Stimulated activated CD4-positive, alpha-beta T cell treated with anti-CD3 and anti-CD28 coated beads, TNF-alpha, amount 100 ng/mL, for 48 hours (primary cell): ENCODE data around the gene RAB37.

ENCODE experiments used
- DNase-seq, 3 donors: peaks; one replicate each; pipeline ENCODE4 v3.0.0-alpha.2; 2020; ENCODE audit warnings: low read depth in 3 of 3

The RAB37 gene

DNA sequence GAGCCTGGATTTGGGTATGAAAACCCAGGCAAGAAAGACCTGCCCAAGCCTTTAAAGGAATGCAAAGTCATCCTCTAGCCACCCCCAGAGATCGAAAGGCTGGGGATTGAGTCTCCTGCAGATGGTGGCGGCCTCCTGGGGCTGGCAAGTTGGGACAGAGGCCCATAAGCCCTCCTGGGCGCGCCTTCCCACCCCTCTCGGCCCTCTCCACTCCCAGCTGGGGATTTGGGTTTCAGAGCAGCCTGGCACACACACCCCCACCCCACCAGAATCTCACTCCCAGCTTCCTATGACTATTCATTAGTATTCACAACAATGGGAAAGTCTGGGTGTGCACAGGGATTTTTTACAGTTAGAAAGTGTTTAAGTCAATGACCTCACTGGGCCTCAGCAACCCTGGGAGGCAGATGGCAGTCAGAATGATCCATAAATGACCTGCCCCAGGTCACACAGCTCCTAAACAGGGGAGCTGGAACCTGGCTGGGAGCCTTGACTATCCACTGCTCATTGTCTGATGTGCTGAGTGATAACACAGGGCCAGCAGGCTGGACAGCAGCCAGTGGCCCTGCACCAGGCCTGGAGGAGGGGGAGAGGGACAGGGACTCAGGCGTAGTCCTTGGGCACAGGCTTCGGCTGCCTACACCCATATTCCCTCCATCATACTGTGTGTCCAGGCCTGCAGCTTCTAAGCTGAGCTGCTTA, 23.5 kb downstream of the RAB37 start:
- DNase-seq = no peak

DNA sequence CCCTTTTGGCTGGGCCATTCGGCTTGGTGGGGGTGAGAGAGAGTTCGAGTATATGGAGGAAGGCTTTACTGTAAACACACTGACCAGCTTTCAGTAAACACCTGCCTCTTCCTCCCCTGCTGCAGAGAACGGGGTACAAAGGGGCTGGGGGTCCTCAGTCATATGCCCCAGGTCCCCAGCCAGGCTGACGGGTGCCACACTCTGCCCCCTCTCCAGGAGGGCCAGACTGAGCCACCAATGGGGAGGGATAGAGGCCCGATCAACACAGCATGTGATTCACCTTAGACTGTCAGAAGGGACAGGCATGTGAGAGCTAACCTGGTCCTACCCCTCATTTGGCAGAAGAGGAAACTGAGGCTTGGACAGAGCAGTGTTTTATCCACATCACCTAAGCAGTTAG, 24.4 kb downstream of the RAB37 start:
- no peak for DNase-seq

DNA sequence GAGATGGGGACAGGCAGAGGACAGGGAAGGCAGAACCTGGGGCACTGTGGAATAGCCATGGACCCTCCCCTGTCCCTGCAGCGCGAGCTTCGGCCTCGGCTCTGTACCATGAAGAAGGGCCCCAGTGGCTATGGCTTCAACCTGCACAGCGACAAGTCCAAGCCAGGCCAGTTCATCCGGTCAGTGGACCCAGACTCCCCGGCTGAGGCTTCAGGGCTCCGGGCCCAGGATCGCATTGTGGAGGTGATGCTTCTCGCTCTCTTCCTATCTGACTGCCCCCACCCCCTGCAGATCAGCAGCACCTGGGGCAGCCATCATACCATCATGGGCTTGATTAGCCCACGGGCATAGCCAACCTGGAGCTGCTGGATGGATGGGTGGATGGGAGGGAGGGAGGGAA, 24.9 kb downstream of the RAB37 start:
- DNase-seq = no peak

DNA sequence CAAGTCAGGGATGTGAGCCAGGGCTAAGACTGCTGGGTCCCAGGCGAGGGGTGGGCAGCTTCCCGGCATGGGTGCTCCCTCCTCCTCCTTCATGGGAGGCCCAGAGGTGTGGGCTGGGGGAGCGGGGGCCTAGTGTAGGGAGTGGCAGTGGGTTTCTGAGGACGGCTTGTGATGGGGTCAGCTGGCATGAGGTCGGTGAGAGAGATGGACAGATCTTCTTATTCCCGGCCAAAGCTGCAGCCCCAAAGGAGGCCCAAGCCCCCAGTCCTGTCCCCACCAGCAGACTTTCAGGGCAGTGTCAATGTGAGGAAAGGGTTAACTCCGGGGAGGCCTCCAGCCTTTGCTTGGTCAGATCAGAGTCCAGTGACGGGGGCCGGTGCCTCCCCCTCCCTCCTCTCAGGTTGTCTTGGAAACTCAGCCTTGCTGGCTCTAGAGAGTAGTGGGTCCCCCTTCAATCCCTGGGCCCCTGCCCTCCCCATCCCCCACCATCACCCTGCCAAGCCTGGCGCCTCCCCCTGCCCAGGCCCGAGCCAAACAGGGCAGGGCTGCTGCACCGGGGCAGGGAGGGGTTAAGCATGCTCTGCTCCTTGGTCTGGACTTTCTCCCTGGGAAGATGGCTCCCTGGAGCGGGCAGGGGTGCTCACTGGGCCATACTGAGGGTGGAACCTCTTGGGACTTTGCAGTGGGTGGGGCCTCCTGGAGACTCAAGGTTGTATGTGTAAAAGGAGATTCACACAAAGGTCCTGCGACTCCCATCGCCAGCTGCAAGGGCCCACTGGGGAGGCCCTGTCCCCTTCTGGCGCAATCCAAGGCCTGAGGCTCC, 26.7 kb downstream of the RAB37 start:
- no peak for DNase-seq

DNA sequence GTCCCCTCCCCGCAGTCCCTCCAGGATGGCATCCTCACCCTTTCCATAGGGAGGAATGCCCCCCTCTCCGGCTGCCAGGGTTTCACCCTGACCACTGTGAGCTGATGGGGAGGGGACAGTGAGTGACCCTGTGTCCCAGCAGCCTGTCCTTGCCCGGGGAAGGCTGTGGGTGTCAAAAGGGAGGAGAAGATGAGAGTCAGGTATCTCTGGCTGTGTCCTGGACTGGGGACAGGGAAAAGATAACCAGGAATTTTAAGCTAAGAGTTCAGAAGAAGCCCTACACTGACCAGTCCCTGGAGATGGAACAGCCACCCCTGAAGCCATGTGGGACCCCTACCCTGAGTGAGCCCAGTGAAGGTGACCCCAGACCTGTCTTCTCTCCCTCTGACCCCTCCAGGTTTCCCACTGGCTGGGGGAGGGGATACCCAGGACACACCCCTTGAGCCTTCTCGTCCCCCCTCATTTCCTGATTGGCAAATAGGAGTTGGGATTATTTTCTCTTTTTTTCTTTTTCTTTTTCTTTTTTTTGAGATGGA, 27.8 kb downstream of the RAB37 start:
- DNase-seq = no peak

GRCh38 chr17:74766413-74766812, 29.4 kb downstream of the RAB37 start:
- DNase-seq = no peak

- DNase-seq = no peak
These were observed 30.1 kb downstream of the RAB37 start for GRCh38 chr17:74767111-74767516.

DNA sequence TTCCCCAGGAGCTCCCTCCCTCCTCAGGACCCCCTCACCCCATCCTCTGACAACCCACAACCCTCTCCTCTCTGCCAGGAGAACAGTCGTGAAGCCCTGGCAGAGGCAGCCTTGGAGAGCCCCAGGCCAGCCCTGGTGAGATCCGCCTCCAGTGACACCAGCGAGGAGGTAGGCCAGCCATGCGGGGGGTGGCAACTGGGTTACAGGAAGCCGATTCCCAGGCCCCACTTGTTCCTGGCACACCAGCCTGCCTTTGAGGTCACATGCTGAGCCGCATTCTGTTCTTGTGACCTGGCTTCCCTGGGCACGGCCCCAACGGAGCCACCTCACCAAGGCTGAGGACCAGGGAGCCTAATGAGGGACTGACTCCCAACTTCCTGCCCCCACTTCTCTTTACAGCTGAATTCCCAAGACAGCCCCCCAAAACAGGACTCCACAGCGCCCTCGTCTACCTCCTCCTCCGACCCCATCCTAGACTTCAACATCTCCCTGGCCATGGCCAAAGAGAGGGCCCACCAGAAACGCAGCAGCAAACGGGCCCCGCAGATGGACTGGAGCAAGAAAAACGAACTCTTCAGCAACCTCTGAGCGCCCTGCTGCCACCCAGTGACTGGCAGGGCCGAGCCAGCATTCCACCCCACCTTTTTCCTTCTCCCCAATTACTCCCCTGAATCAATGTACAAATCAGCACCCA, 31.2 kb downstream of the RAB37 start:
- DNase-seq = no peak

DNA sequence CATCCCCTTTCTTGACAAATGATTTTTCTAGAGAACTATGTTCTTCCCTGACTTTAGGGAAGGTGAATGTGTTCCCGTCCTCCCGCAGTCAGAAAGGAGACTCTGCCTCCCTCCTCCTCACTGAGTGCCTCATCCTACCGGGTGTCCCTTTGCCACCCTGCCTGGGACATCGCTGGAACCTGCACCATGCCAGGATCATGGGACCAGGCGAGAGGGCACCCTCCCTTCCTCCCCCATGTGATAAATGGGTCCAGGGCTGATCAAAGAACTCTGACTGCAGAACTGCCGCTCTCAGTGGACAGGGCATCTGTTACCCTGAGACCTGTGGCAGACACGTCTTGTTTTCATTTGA, 31.7 kb downstream of the RAB37 start:
- no peak for DNase-seq

GRCh38 chr17:74769266-74769855, 32.3 kb downstream of the RAB37 start:
- DNase-seq = no peak

DNA sequence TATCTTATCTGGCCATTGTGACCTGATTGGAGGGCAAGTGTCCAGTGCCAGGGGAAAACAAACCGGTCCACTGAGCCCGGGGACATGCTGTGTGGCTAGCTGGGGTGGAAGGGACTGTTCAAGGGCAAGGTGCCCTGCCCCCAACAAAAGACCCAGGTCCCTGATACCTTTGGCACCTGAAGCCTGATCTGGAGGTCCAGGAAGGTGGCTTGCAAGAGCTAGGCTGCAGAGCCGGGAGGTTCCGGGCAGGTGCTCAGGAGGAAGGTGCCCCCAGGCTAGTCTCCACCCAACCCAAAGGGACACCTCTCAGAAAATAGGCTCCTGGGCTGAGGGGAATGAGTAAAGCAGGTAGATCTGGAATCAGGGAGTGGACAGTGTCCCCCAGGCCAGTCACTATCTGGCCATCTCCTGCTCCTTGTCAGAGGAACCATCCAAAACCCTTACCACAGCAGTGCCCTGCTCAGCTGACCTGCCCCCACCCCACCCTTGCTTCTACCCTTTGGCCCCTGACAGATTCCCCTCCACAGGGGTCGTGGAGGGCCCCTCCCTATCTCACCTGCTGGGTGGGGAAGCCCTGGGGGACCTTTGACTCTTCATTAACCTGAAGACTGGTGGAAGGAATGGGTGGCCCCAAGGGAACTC, 32.9 kb downstream of the RAB37 start:
- DNase-seq = no peak

- no peak for DNase-seq
These were observed 33.7 kb downstream of the RAB37 start for GRCh38 chr17:74770498-74771318.

GRCh38 chr17:74771319-74771914, 34.4 kb downstream of the RAB37 start:
- DNase-seq = no peak

GRCh38 chr17:74772053-74772452, 35.0 kb downstream of the RAB37 start:
- DNase-seq = no peak

- DNase-seq = no peak
These were observed 36.4 kb downstream of the RAB37 start for GRCh38 chr17:74773414-74773813.

DNA sequence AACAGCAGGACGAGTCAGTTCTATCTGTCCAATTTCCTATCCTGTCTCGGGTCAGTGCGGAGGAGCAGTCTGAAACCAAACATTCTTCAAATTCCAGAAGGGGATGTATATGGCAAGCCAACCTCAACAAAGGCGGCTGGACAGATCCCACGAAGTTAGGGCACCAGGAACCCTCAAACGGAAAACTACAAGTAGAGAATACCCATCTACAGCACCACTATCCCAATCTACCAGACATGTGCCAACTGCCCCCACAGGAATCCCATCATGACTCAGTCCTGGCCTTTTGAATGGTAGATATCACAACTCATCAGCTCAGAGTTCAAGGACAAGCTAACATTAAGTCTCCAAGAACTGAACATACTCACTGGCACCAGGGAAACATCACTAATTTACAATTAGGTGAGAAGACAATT, 36.8 kb downstream of the RAB37 start:
- DNase-seq = no peak

- DNase-seq = no peak
These were observed 38.5 kb downstream of the RAB37 start for GRCh38 chr17:74775409-74776043.

GRCh38 chr17:74776044-74776962, 39.2 kb downstream of the RAB37 start, which contains the start of gene NAT9:
NAT9 (minus strand) TSS chr17:74776345; CDS start chr17:74775698, 647 bp downstream.
- peak; percentile 97 to 100 (median 98) for DNase-seq

GRCh38 chr17:74776990-74777389, 39.9 kb downstream of the RAB37 start:
- DNase-seq = no peak
